HepG2 (cell line): ENCODE results near the gene TNXB. TPM values are rescaled to one million over a fixed set of nuclear protein-coding genes. Genes with fewer than 3 reads are reported as not detected.
"Not testable (repeated sequence)": the region's sequence is repeated elsewhere in the genome, so short reads cannot be mapped to it uniquely, and the experiment has no call there.

Experiments used
- ATAC-seq: fragments of 200-7000 bp; cut with Tn5 transposase; 3 replicates; pipeline ENCODE4 v1.9.1; 2020; ENCODE audit warnings: mild to moderate bottlenecking, moderate library complexity
- BruUV-seq: library from RNA; stranded (reverse); fragments of 400-500 nt; replicated peaks from 2 replicates; lab custom pipeline; 2021; lab: Mats Ljungman, UMichigan
- CTCF ChIA-PET: fragments of 300-600 bp; formaldehyde crosslinking; extraction: SDS; loops from one replicate; lab custom pipeline; 2021; ENCODE audit warnings: low total read pairs, inconsistent platforms, low intra/inter-chr PET ratio; lab: Yijun Ruan, JAX
- POLR2A ChIA-PET: fragments of 350-600 bp; sonication (Branson Sonifier 250); formaldehyde crosslinking; loops from one replicate; lab custom pipeline; 2020; ENCODE audit warnings: antibody characterized with exemption, inconsistent platforms; lab: Yijun Ruan, JAX
- DNase-seq: peaks from one replicate; pipeline ENCODE4 v3.0.0-alpha.2; 2015; ENCODE audit warnings: low spot score
- FAIRE-seq: peaks from 3 replicates; lab custom pipeline; 2011; peaks lifted over from hg19 to GRCh38; lab: Jason Lieb, UNC
- H2AFZ ChIP-seq: one replicate; pipeline ENCODE4 v1.6.1; 2011; ENCODE audit warnings: low read length, inconsistent platforms
- H3K27ac ChIP-seq: fragments of 300-600 bp; 3 replicates; pipeline ENCODE4 v1.8.0; 2011; ENCODE audit warnings: mixed run types, mild to moderate bottlenecking, mixed read lengths, low read length, inconsistent platforms; ENCODE audit not compliant: insufficient read depth; ENCODE audit errors: extremely low read length
- H3K27me3 ChIP-seq, 2 experiments: fragments of 200-600 bp in 1 of 2; 2 replicates in 1 of 2; 3 replicates in 1 of 2; pipeline versions ENCODE4 v1.6.0 to v1.8.0; 2011; ENCODE audit warnings: low read length in 2 of 2, mild to moderate bottlenecking in 2 of 2, moderate library complexity in 2 of 2, inconsistent platforms in 1 of 2; ENCODE audit not compliant: insufficient read depth in 2 of 2, control insufficient read depth in 1 of 2
- H3K36me3 ChIP-seq, 2 experiments: fragments of 200-600 bp in 1 of 2; replicated peaks in 1 of 2; 2 replicates in 1 of 2; 3 replicates in 1 of 2; pipeline versions ENCODE4 v1.5.1 to v1.8.0; 2011; ENCODE audit warnings: low read length in 2 of 2, inconsistent platforms in 1 of 2; ENCODE audit not compliant: insufficient read depth in 2 of 2, control insufficient read depth in 1 of 2
- H3K4me1 ChIP-seq: 2 replicates; pipeline ENCODE4 v1.5.1; 2012; ENCODE audit warnings: low read length, inconsistent platforms; ENCODE audit not compliant: insufficient read depth
- H3K4me2 ChIP-seq: 2 replicates; pipeline ENCODE4 v1.6.0; 2011; ENCODE audit warnings: low read depth, low read length, inconsistent platforms
- H3K4me3 ChIP-seq, 3 experiments: fragments of 200-600 bp in 1 of 3; sonication (generic), shearing (Covaris generic) in 1 of 3; replicated peaks in 1 of 3; 2 replicates each; pipeline ENCODE4 v1.5.1; 2011 to 2016; ENCODE audit warnings: low read length in 3 of 3, inconsistent platforms in 2 of 3, low read depth in 2 of 3, mild to moderate bottlenecking in 2 of 3, control low read depth in 1 of 3, mixed read lengths in 1 of 3; ENCODE audit not compliant: insufficient read depth in 1 of 3
- H3K79me2 ChIP-seq: one replicate; pipeline ENCODE4 v1.6.1; 2011; ENCODE audit warnings: low read length, inconsistent platforms; ENCODE audit not compliant: insufficient read depth
- H3K9ac ChIP-seq: 2 replicates; pipeline ENCODE4 v1.6.0; 2011; ENCODE audit warnings: mild to moderate bottlenecking, low read depth, low read length, inconsistent platforms; ENCODE audit not compliant: insufficient read depth
- H3K9me3 ChIP-seq: 2 replicates; pipeline ENCODE4 v1.5.1; 2012; ENCODE audit warnings: mild to moderate bottlenecking, low read length
- H4K20me1 ChIP-seq: 2 replicates; pipeline ENCODE4 v1.6.0; 2011; ENCODE audit warnings: inconsistent platforms, mild to moderate bottlenecking, low read length, moderate library complexity; ENCODE audit not compliant: insufficient read depth
- ATF7 ChIP-seq, 2 experiments: fragments of 450-650 bp in 1 of 2; sonication (generic) in 1 of 2; formaldehyde crosslinking in 1 of 2; IDR thresholded peaks; 2 replicates each; pipeline versions ENCODE4 v1.4.0 to v1.6.1; 2016 to 2020; ENCODE audit warnings: antibody characterized with exemption in 1 of 2, mild to moderate bottlenecking in 1 of 2, missing genetic modification reagents in 1 of 2
- CREB1 ChIP-seq, 2 experiments: fragments of 450-650 bp in 1 of 2; IDR thresholded peaks; 2 replicates each; pipeline ENCODE4 v1.6.1; 2016 to 2017; ENCODE audit warnings: control low read depth in 1 of 2, mild to moderate bottlenecking in 1 of 2, missing compliant biosample characterization in 1 of 2, missing genetic modification characterization in 1 of 2
- CTCF ChIP-seq: sonication (generic); formaldehyde crosslinking; IDR thresholded peaks from 2 replicates; pipeline ENCODE4 v1.5.0; 2020; ENCODE audit warnings: mild to moderate bottlenecking, missing genetic modification reagents, moderate library complexity
- MTF1 ChIP-seq: sonication (generic); formaldehyde crosslinking; IDR thresholded peaks from 2 replicates; pipeline ENCODE4 v1.5.0; 2020; ENCODE audit warnings: missing genetic modification reagents
- TIGD3 ChIP-seq: sonication (generic); formaldehyde crosslinking; IDR thresholded peaks from 2 replicates; pipeline ENCODE4 v1.5.1; 2020; ENCODE audit warnings: mild to moderate bottlenecking, missing genetic modification reagents, borderline replicate concordance
- WGBS: methylation state at CpG from one replicate; pipeline ENCODE4 v1.1.6; 2017; ENCODE audit warnings: low lambda C conversion rate; 5-methylcytosine and 5-hydroxymethylcytosine counted together
- in situ Hi-C: cut with HindIII; loops from 2 replicates; pipeline ENCODE4 v1.10.0; 2017; ENCODE audit warnings: low pct_unique_long_range_greater_than_20kb; ENCODE audit not compliant: extremely low pct_ligation_motif_present
- intact Hi-C: fragments of 100-400 bp; cut with micrococcal nuclease; formaldehyde crosslinking; loops from one replicate; pipeline ENCODE4 v1.10.0; 2022; ENCODE audit not compliant: unreplicated experiment
- polyA plus RNA-seq, 8 experiments: library from polyadenylated mRNA; depleted of rRNA in 3 of 8; stranded (reverse) in 7 of 8; unstranded in 1 of 8; fragments of >200 nt; fragmentation: Illumina TruSeq in 4 of 8; extraction: Trizol in 4 of 8; gene quantifications; 2 replicates each; pipeline versions ENCODE4 v1.2.1 to v1.2.3, GENCODE V29; 2011 to 2016; ENCODE audit warnings: low read depth in 4 of 8, missing spikeins in 1 of 8, mixed read lengths in 1 of 8; ENCODE audit not compliant: insufficient read depth in 1 of 8
- total RNA-seq, 5 experiments: library from RNA; depleted of rRNA; stranded (reverse); fragments of >200 nt; fragmentation: Illumina TruSeq; extraction: Trizol; gene quantifications; 2 replicates each; pipeline ENCODE4 v1.2.3, GENCODE V29; 2016; ENCODE audit warnings: low read depth in 1 of 5

TNXB gene
- total and polyA plus RNA-seq, 2 of the 13 experiments (the other 11 are each of a cell fraction or from before 2014, with no cell fraction given): 1.6 to 2.7 TPM

DNA sequence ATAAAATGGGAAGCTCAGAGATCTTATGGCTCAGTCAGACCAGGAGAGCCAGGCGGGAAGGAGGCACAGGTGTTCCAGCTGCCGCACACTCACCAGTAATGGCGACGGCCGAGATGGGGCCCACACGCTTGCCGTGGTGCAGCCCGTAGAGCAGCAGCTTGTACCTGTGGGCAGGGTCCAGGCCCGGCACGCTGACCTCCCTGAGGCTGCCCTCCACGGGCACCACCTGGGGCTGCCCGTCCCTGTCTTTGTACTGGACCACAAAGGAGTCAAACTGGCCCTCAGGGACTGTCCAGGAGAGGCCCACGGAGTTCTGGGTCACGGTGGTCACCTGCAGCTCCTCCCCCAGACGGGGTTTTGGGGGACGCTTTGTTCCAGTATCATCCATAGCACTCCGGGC lies 39.7 kb downstream of the TNXB start (continued):
- TF ChIP-seq TIGD3 (CRISPR knock-in tag): no peak
- TF ChIP-seq MTF1 (CRISPR knock-in tag): no peak

GRCh38 chr6:32068867-32069266 lies 40.3 kb downstream of the TNXB start:
- Histone ChIP-seq H3K4me3 (no peak overlapping the region), H3K4me1 (no peaks in the 10 kb centered on the region), H3K4me2 (no peak overlapping the region), H3K36me3 (no peaks in the 10 kb centered on the region), H3K79me2 (no peaks in the 10 kb centered on the region), H4K20me1 (0 out of 2 replicates have a peak, but pooled peaks cover 4% of the 10 kb centered on the region), H3K9ac (no peak overlapping the region), H3K27ac (no peak overlapping the region), H3K9me3 (no peaks in the 10 kb centered on the region), H3K27me3 (peaks cover 23 to 80% of the 10 kb centered on the region in 2 experiments), H2AFZ (no peak overlapping the region)
- 31% methylated on average over 14 of the region's 14 CpGs for WGBS
- TF ChIP-seq ATF7 (IDR thresholded peaks at IDR 0.05) (0 out of 2 replicates have a peak, but pooled peaks have one; percentile 23), ATF7 (CRISPR knock-in tag; IDR thresholded peaks at IDR 0.05) (no peak), CREB1 (IDR thresholded peaks at IDR 0.05) (peak; percentile 76), CREB1 (CRISPR knock-in tag; IDR thresholded peaks at IDR 0.05) (no peak), CTCF (no peak)
- in situ Hi-C loops (no loop called here), intact Hi-C loops (no loop called here)
- DNase-seq (no peak), ATAC-seq (no peak), FAIRE-seq (no peak)
- CTCF ChIA-PET: no interaction called here
- POLR2A ChIA-PET: no interaction called here
- BruUV-seq: no TSS peak

DNA sequence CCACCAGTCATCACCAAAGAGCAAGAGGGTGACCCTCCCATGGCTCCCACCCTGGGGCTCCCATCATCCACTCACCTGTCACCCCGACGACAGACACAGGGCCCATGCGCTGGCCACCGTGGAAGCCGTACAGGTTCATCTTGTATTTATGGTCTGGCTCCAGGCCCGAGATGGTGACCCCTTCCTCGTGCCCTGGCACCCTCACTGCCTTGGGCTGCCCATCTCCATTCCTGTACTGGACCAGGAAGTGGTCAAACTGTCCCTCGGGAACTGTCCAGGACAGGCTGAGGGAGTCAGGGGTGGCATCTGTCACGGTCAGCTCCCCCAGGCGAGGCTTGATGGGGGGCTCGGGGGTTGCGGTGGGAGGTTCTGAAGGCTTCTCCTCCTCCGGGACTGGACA lies 40.8 kb downstream of the TNXB start:
- FAIRE-seq, BruUV-seq, in situ Hi-C loops, H4K20me1 ChIP-seq, H3K79me2 ChIP-seq, DNase-seq, H3K4me3 ChIP-seq, intact Hi-C loops, H3K36me3 ChIP-seq, ATAC-seq, H2AFZ ChIP-seq, CTCF ChIA-PET, H3K27ac ChIP-seq, H3K4me1 ChIP-seq, H3K4me2 ChIP-seq, H3K9me3 ChIP-seq, H3K9ac ChIP-seq, POLR2A ChIA-PET: not testable (repeated sequence)
- peaks cover 23 to 78% of the 10 kb centered on the region in 2 experiments for H3K27me3 ChIP-seq
- 45% methylated on average over 12 of the region's 13 CpGs for WGBS

DNA sequence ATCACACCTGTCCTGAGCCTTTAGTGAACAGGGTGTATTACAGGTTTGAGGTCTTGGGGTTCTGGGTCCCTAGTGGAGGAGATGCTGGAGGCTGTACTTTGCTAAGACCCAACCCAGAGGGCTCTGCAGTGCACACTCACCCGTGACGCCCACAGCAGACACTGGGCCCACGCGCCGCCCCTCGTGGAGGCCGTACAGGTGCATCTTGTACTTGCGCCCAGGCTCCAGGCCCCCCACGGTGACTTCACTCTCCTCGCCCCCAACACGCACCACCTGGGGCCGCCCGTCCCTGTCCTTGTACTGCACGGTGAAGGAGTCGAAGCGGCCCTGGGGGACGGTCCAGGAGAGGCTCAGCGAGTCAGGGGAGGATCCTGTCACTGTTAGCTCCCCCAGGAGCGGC lies 41.6 kb downstream of the TNXB start:
- H3K36me3 ChIP-seq, H3K79me2 ChIP-seq, H3K9me3 ChIP-seq, POLR2A ChIA-PET, H4K20me1 ChIP-seq, H3K4me1 ChIP-seq, ATAC-seq, H3K4me2 ChIP-seq, DNase-seq, BruUV-seq, CTCF ChIA-PET, H3K4me3 ChIP-seq, FAIRE-seq, H2AFZ ChIP-seq, H3K27ac ChIP-seq, H3K9ac ChIP-seq, in situ Hi-C loops, intact Hi-C loops: not testable (repeated sequence)
- 50% methylated on average over 19 of the region's 19 CpGs for WGBS
- peaks cover 23 to 78% of the 10 kb centered on the region in 2 experiments for H3K27me3 ChIP-seq
